K562 (cell line): ENCODE data around the gene POR. TPM values are rescaled to one million over a fixed set of nuclear protein-coding genes. Genes with fewer than 3 reads are reported as not detected.

Experiments used
- CHD2 ChIP-seq: IDR thresholded peaks from 2 replicates; pipeline ENCODE4 v1.6.1; 2011; ENCODE audit warnings: low read depth, low read length
- CSDE1 ChIP-seq, 2 experiments: fragments of 450-650 bp; IDR thresholded peaks; 2 replicates each; pipeline ENCODE4 v1.6.1; 2016; ENCODE audit warnings: mild to moderate bottlenecking in 1 of 2
- EGR1 ChIP-seq: fragments of 450-650 bp; conservative IDR thresholded peaks from 2 replicates; pipeline ENCODE4 v1.6.1; 2017; ENCODE audit warnings: mild to moderate bottlenecking
- ELF4 ChIP-seq: fragments of 450-650 bp; formaldehyde crosslinking; IDR thresholded peaks from 2 replicates; pipeline ENCODE4 v1.4.0; 2022; ENCODE audit warnings: missing genetic modification characterization
- FOXJ2 ChIP-seq: fragments of 200-800 bp; sonication (Bioruptor generic); IDR thresholded peaks from 2 replicates; pipeline ENCODE4 v1.6.1; 2016; ENCODE audit warnings: missing genetic modification characterization, missing compliant biosample characterization
- GTF3C2 ChIP-seq: IDR thresholded peaks from 3 replicates; pipeline ENCODE4 v1.6.1; 2011; ENCODE audit warnings: borderline replicate concordance, mild to moderate bottlenecking, moderate library complexity; ENCODE audit not compliant: insufficient read length; ENCODE audit errors: extremely low read depth
- HMG20A ChIP-seq: fragments of 450-650 bp; formaldehyde crosslinking; conservative IDR thresholded peaks from 2 replicates; pipeline ENCODE4 v1.4.0; 2020; ENCODE audit warnings: mild to moderate bottlenecking, mixed read lengths
- HNRNPLL ChIP-seq: fragments of 200-400 bp; formaldehyde crosslinking; IDR thresholded peaks from 2 replicates; pipeline ENCODE4 v1.6.1; 2017; ENCODE audit warnings: low read length, low read depth, mild to moderate bottlenecking; ENCODE audit not compliant: poor library complexity, severe bottlenecking
- LCOR ChIP-seq: sonication (generic); formaldehyde crosslinking; IDR thresholded peaks from 2 replicates; pipeline ENCODE4 v1.8.0; 2022; ENCODE audit warnings: mild to moderate bottlenecking, missing genetic modification reagents
- MBD2 ChIP-seq: sonication (generic); IDR thresholded peaks from 2 replicates; pipeline ENCODE4 v1.6.1; 2016; ENCODE audit warnings: low read depth, borderline replicate concordance
- MCM7 ChIP-seq, 2 experiments: fragments of 450-650 bp; IDR thresholded peaks; 2 replicates each; pipeline ENCODE4 v1.6.1; 2016 to 2018
- MXD1 ChIP-seq: fragments of 250-450 bp; sonication (Bioruptor Pico); IDR thresholded peaks from 2 replicates; pipeline ENCODE4 v1.8.0; 2021; ENCODE audit warnings: borderline replicate concordance, mild to moderate bottlenecking, moderate library complexity; ENCODE audit not compliant: poor library complexity, severe bottlenecking
- PTRF ChIP-seq: fragments of 450-650 bp; IDR thresholded peaks from 2 replicates; pipeline ENCODE4 v1.6.1; 2016; ENCODE audit warnings: mild to moderate bottlenecking, missing genetic modification characterization, missing compliant biosample characterization
- RBM25 ChIP-seq: fragments of 200-400 bp; formaldehyde crosslinking; IDR thresholded peaks from 2 replicates; pipeline ENCODE4 v1.6.1; 2018; ENCODE audit warnings: low read length, low read depth, moderate library complexity; ENCODE audit not compliant: severe bottlenecking
- RBM34 ChIP-seq: fragments of 200-400 bp; formaldehyde crosslinking; IDR thresholded peaks from 2 replicates; pipeline ENCODE4 v1.6.1; 2018; ENCODE audit warnings: low read length, borderline replicate concordance; ENCODE audit not compliant: insufficient read depth
- SAFB2 ChIP-seq: fragments of 200-400 bp; formaldehyde crosslinking; IDR thresholded peaks from 2 replicates; pipeline ENCODE4 v1.6.1; 2018; ENCODE audit warnings: borderline replicate concordance, low read length, low read depth, moderate library complexity; ENCODE audit not compliant: severe bottlenecking
- SNIP1 ChIP-seq: fragments of 450-650 bp; IDR thresholded peaks from 2 replicates; pipeline ENCODE4 v1.7.1; 2017; ENCODE audit warnings: low read depth, mild to moderate bottlenecking
- TAF9B ChIP-seq: fragments of 450-650 bp; IDR thresholded peaks from 2 replicates; pipeline ENCODE4 v1.6.1; 2018; ENCODE audit warnings: mild to moderate bottlenecking; ENCODE audit not compliant: partially characterized antibody
- TCF7 ChIP-seq: sonication (generic); IDR thresholded peaks from 2 replicates; pipeline ENCODE4 v1.6.1; 2016; ENCODE audit warnings: antibody characterized with exemption, borderline replicate concordance
- TSC22D4 ChIP-seq: fragments of 450-650 bp; IDR thresholded peaks from 2 replicates; pipeline ENCODE4 v1.6.1; 2016; ENCODE audit warnings: missing genetic modification characterization, missing biosample characterization, control low read depth
- YY1 ChIP-seq, 3 experiments: IDR thresholded peaks; 2 replicates each; pipeline ENCODE4 v1.6.1; 2011; ENCODE audit warnings: low read length in 2 of 3, mild to moderate bottlenecking in 2 of 3, moderate library complexity in 2 of 3, borderline replicate concordance in 1 of 3, control low read depth in 1 of 3, low read depth in 1 of 3; ENCODE audit not compliant: insufficient read depth in 3 of 3, insufficient replicate concordance in 2 of 3, control insufficient read depth in 1 of 3, insufficient read length in 1 of 3; ENCODE audit errors: extremely low read depth in 1 of 3
- ZNF184 ChIP-seq: sonication (generic); formaldehyde crosslinking; IDR thresholded peaks from 2 replicates; pipeline ENCODE4 v1.5.0; 2020; ENCODE audit warnings: missing genetic modification reagents
- ZNF23 ChIP-seq: fragments of 250-450 bp; sonication (Bioruptor Pico); IDR thresholded peaks from 2 replicates; pipeline ENCODE4 v1.4.0; 2020; ENCODE audit warnings: mild to moderate bottlenecking
- ZNF316 ChIP-seq: fragments of 450-650 bp; IDR thresholded peaks from 2 replicates; pipeline ENCODE4 v1.6.1; 2016
- ZNF41 ChIP-seq: fragments of 250-450 bp; sonication (Bioruptor Pico); conservative IDR thresholded peaks from 2 replicates; pipeline ENCODE4 v1.4.0; 2020; ENCODE audit warnings: mild to moderate bottlenecking
- ZNF444 ChIP-seq: fragments of 250-450 bp; sonication (Bioruptor Pico); IDR thresholded peaks from 2 replicates; pipeline ENCODE4 v1.4.0; 2020; ENCODE audit warnings: mild to moderate bottlenecking, moderate library complexity
- ZNF668 ChIP-seq: fragments of 250-450 bp; sonication (Bioruptor Pico); IDR thresholded peaks from 2 replicates; pipeline ENCODE4 v1.8.0; 2022; ENCODE audit warnings: mild to moderate bottlenecking, inconsistent platforms
- polyA plus RNA-seq, 8 experiments: library from polyadenylated mRNA; depleted of rRNA in 4 of 8; stranded (reverse) in 5 of 8; unstranded in 3 of 8; fragments of >200 nt; fragmentation: Nextera tagmentation in 2 of 8; fragmentation: Illumina TruSeq in 1 of 8; extraction: Ambion mirVana in 2 of 8; extraction: Trizol in 1 of 8; gene quantifications; 2 replicates each; pipeline versions ENCODE4 v1.2.1 to v1.2.3, GENCODE V29; 2011 to 2014; ENCODE audit warnings: inconsistent platforms in 1 of 8, missing spikeins in 1 of 8
- total RNA-seq, 7 experiments: library from RNA; depleted of rRNA in 6 of 7; stranded (reverse); fragments of >200 nt in 6 of 7; fragmentation: Illumina TruSeq in 2 of 7; extraction: Trizol in 2 of 7; gene quantifications; 2 replicates each; pipeline versions ENCODE4 v1.2.1 to v1.2.3, GENCODE V29; 2011 to 2021; ENCODE audit warnings: low replicate concordance in 1 of 7

Gene POR
- total and polyA plus RNA-seq, 9 of the 15 experiments (the other 6 are each of a cell fraction or from before 2014, with no cell fraction given): 4.7 to 142 (median 40.8) TPM

GRCh38 chr7:75914655-75915415 is at the start of gene POR (continued):
- TF ChIP-seq GTF3C2 (no peak), CSDE1 (IDR thresholded peaks at IDR 0.05) (peak in 1 of 2 experiments; percentile 75; a peak in 2 of 4 replicates), TSC22D4 (tag) (no peak), EGR1 (peak; percentile 90), PTRF (tag) (no peak), CHD2 (peak; percentile 39; the same call in 1 of the 2 replicates), ELF4 (CRISPR knock-in tag) (no peak; the same call in none of the 2 replicates), SAFB2 (no peak), MCM7 (IDR thresholded peaks at IDR 0.05) (no peak), ZNF668 (CRISPR knock-in tag) (no peak), HNRNPLL (peak; percentile 89), ZNF23 (CRISPR knock-in tag) (0 out of 2 replicates have a peak, but pooled peaks have one; percentile 55), RBM34 (0 out of 2 replicates have a peak, but pooled peaks have one; percentile 67), LCOR (peak; percentile 76), ZNF184 (no peak), MXD1 (CRISPR knock-in tag) (no peak), HMG20A (CRISPR knock-in tag) (no peak), YY1 (IDR thresholded peaks at IDR 0.05; ENCODE audit: borderline replicate concordance in 1 of 3, control insufficient read depth in 1 of 3, extremely low read depth in 1 of 3, insufficient read depth in 3 of 3, insufficient read length in 1 of 3, insufficient replicate concordance in 2 of 3, low read depth in 1 of 3, low read length in 2 of 3) (peak in 2 of 3 experiments; percentile 74 to 77), RBM25 (peak; percentile 95), TCF7 (no peak), TAF9B (peak; percentile 80), SNIP1 (no peak), MBD2 (peak; percentile 97), ZNF316 (no peak), ZNF41 (no peak; the same call in 1 of the 2 replicates), FOXJ2 (tag) (peak; percentile 53; the same call in 1 of the 2 replicates), ZNF444 (CRISPR knock-in tag) (peak; percentile 60; the same call in 1 of the 2 replicates)
